IMR-90 (cell line): Measurements from ENCODE around the gene ISLR2. TPM values are rescaled to one million over a fixed set of nuclear protein-coding genes. Genes with fewer than 3 reads are reported as not detected.

Source experiments
- ATAC-seq: fragments of 200-7000 bp; cut with Tn5 transposase; 2 replicates; pipeline ENCODE4 v1.9.1; 2020; ENCODE audit warnings: low read depth, mild to moderate bottlenecking, moderate library complexity
- BruUV-seq: library from RNA; stranded (reverse); fragments of 400-500 nt; replicated peaks from 2 replicates; lab custom pipeline; 2021; lab: Mats Ljungman, UMichigan
- CTCF ChIA-PET: fragments of 300-600 bp; formaldehyde crosslinking; extraction: SDS; loops from one replicate; lab custom pipeline; 2021; ENCODE audit warnings: antibody characterized with exemption; lab: Yijun Ruan, JAX
- POLR2A ChIA-PET: fragments of 300-600 bp; sonication (Branson Sonifier 250); formaldehyde crosslinking; loops from one replicate; lab custom pipeline; 2022; ENCODE audit warnings: antibody characterized with exemption; ENCODE audit not compliant: unreplicated experiment; lab: Charles Lee
- DNase-seq: peaks from one replicate; pipeline ENCODE4 v3.0.0; 2013
- H2AFZ ChIP-seq: replicated peaks from 2 replicates; pipeline ENCODE3; 2013; ENCODE audit warnings: low read length, mild to moderate bottlenecking; ENCODE audit not compliant: poor library complexity
- H2AK5ac ChIP-seq: 2 replicates; pipeline ENCODE4 v1.6.1; 2013; ENCODE audit warnings: low read depth, low read length, inconsistent platforms
- H2AK9ac ChIP-seq: replicated peaks from 2 replicates; pipeline ENCODE3; 2013; ENCODE audit warnings: mild to moderate bottlenecking, low read depth, low read length, moderate library complexity; ENCODE audit not compliant: poor library complexity
- H2BK120ac ChIP-seq: 2 replicates; pipeline ENCODE4 v1.6.1; 2013; ENCODE audit warnings: low read depth, low read length, inconsistent platforms
- H2BK15ac ChIP-seq: 3 replicates; pipeline ENCODE4 v1.6.1; 2013; ENCODE audit warnings: low read depth, low read length, inconsistent platforms
- H2BK20ac ChIP-seq: 2 replicates; pipeline ENCODE4 v1.6.1; 2013; ENCODE audit warnings: low read depth, mild to moderate bottlenecking, inconsistent platforms, low read length, moderate library complexity
- H2BK5ac ChIP-seq: 2 replicates; pipeline ENCODE4 v1.6.1; 2013; ENCODE audit warnings: mild to moderate bottlenecking, low read depth, low read length, inconsistent platforms; ENCODE audit not compliant: poor library complexity, severe bottlenecking
- H3K14ac ChIP-seq: replicated peaks from 2 replicates; pipeline ENCODE4 v1.6.1; 2013; ENCODE audit warnings: low read depth, low read length, inconsistent platforms
- H3K18ac ChIP-seq: 2 replicates; pipeline ENCODE4 v1.6.1; 2013; ENCODE audit warnings: low read depth, low read length, control low read depth
- H3K23ac ChIP-seq: 2 replicates; pipeline ENCODE4 v1.6.1; 2013; ENCODE audit warnings: low read depth, low read length, inconsistent platforms
- H3K27ac ChIP-seq: 2 replicates; pipeline ENCODE4 v1.5.1; 2013; ENCODE audit warnings: mild to moderate bottlenecking, control low read depth, low read length; ENCODE audit not compliant: insufficient read depth
- H3K27me3 ChIP-seq: 2 replicates; pipeline ENCODE4 v1.6.1; 2013; ENCODE audit warnings: low read length; ENCODE audit not compliant: control insufficient read depth, insufficient read depth
- H3K36me3 ChIP-seq: 2 replicates; pipeline ENCODE4 v1.6.1; 2013; ENCODE audit warnings: low read length, mixed read lengths; ENCODE audit not compliant: control insufficient read depth, insufficient read depth
- H3K4ac ChIP-seq: 2 replicates; pipeline ENCODE4 v1.6.1; 2013; ENCODE audit warnings: low read depth, low read length, inconsistent platforms
- H3K4me1 ChIP-seq: 2 replicates; pipeline ENCODE4 v1.6.1; 2013; ENCODE audit warnings: low read length, mixed read lengths; ENCODE audit not compliant: control insufficient read depth, insufficient read depth
- H3K4me2 ChIP-seq: 2 replicates; pipeline ENCODE4 v1.6.1; 2013; ENCODE audit warnings: low read depth, mild to moderate bottlenecking, control low read depth, low read length, moderate library complexity
- H3K4me3 ChIP-seq: 2 replicates; pipeline ENCODE4 v1.5.1; 2013; ENCODE audit warnings: low read depth, mild to moderate bottlenecking, control low read depth, low read length, moderate library complexity; ENCODE audit not compliant: insufficient read depth
- H3K56ac ChIP-seq: 2 replicates; pipeline ENCODE4 v1.6.1; 2013; ENCODE audit warnings: low read length, inconsistent platforms; ENCODE audit not compliant: insufficient read depth; ENCODE audit errors: extremely low read depth
- H3K79me1 ChIP-seq, 2 experiments: 2 replicates each; pipeline ENCODE4 v1.6.1; 2013; ENCODE audit warnings: low read length in 2 of 2, inconsistent platforms in 1 of 2, low read depth in 1 of 2
- H3K9ac ChIP-seq: 2 replicates; pipeline ENCODE4 v1.6.1; 2013; ENCODE audit warnings: low read depth, low read length, control low read depth
- H3K9me1 ChIP-seq: 2 replicates; pipeline ENCODE4 v1.6.1; 2013; ENCODE audit warnings: low read length, inconsistent platforms; ENCODE audit not compliant: insufficient read depth
- H3K9me3 ChIP-seq: 2 replicates; pipeline ENCODE4 v1.6.1; 2013; ENCODE audit warnings: low read length; ENCODE audit not compliant: control insufficient read depth, insufficient read depth
- H4K20me1 ChIP-seq: 2 replicates; pipeline ENCODE4 v1.6.1; 2013; ENCODE audit warnings: low read length, inconsistent platforms; ENCODE audit not compliant: insufficient read depth
- H4K5ac ChIP-seq: 2 replicates; pipeline ENCODE4 v1.6.1; 2013; ENCODE audit warnings: mild to moderate bottlenecking, low read depth, low read length, control low read depth
- H4K8ac ChIP-seq, 2 experiments: 2 replicates each; pipeline ENCODE4 v1.6.1; 2013; ENCODE audit warnings: low read depth in 2 of 2, low read length in 2 of 2, control low read depth in 1 of 2, inconsistent platforms in 1 of 2
- H4K91ac ChIP-seq: 2 replicates; pipeline ENCODE4 v1.6.1; 2013; ENCODE audit warnings: low read depth, low read length, inconsistent platforms; ENCODE audit not compliant: insufficient read depth
- BHLHE40 ChIP-seq: fragments of 150-350 bp; IDR thresholded peaks from 2 replicates; pipeline ENCODE4 v1.6.1; 2016; ENCODE audit warnings: mild to moderate bottlenecking, low read depth, low read length
- CEBPB ChIP-seq: IDR thresholded peaks from 2 replicates; pipeline ENCODE4 v1.6.1; 2012; ENCODE audit warnings: low read depth, low read length, improper control_type of control experiment
- CHD1 ChIP-seq: IDR thresholded peaks from 2 replicates; pipeline ENCODE4 v1.6.1; 2012; ENCODE audit warnings: low read depth, low read length, improper control_type of control experiment
- CTCF ChIP-seq: conservative IDR thresholded peaks from 2 replicates; pipeline ENCODE4 v1.5.1; 2012; ENCODE audit warnings: mild to moderate bottlenecking, low read depth, low read length, improper control_type of control experiment
- ELK1 ChIP-seq: fragments of 150-350 bp; IDR thresholded peaks from 2 replicates; pipeline ENCODE4 v1.6.1; 2016; ENCODE audit warnings: low read depth, mild to moderate bottlenecking, low read length, moderate library complexity, borderline replicate concordance
- FOS ChIP-seq: fragments of 150-350 bp; IDR thresholded peaks from 2 replicates; pipeline ENCODE4 v1.6.1; 2016; ENCODE audit warnings: low read depth, low read length
- MAFK ChIP-seq: IDR thresholded peaks from 2 replicates; pipeline ENCODE4 v1.6.1; 2012; ENCODE audit warnings: low read depth, low read length, improper control_type of control experiment
- MAZ ChIP-seq: IDR thresholded peaks from 2 replicates; pipeline ENCODE4 v1.6.1; 2012; ENCODE audit warnings: low read depth, mild to moderate bottlenecking, low read length, improper control_type of control experiment, moderate library complexity, borderline replicate concordance
- MXI1 ChIP-seq: IDR thresholded peaks from 2 replicates; pipeline ENCODE4 v1.6.1; 2012; ENCODE audit warnings: low read depth, mild to moderate bottlenecking, low read length, moderate library complexity, borderline replicate concordance
- NFE2L2 ChIP-seq: fragments of 150-350 bp; IDR thresholded peaks from 2 replicates; pipeline ENCODE4 v1.6.1; 2016; ENCODE audit warnings: low read depth, mild to moderate bottlenecking, low read length
- POLR2A ChIP-seq: IDR thresholded peaks from 2 replicates; pipeline ENCODE4 v1.6.1; 2012; ENCODE audit warnings: mild to moderate bottlenecking, low read depth, low read length
- RAD21 ChIP-seq: IDR thresholded peaks from 2 replicates; pipeline ENCODE4 v1.6.1; 2012; ENCODE audit warnings: low read length, improper control_type of control experiment
- RCOR1 ChIP-seq: IDR thresholded peaks from 2 replicates; pipeline ENCODE4 v1.6.1; 2012; ENCODE audit warnings: mild to moderate bottlenecking, low read length, improper control_type of control experiment; ENCODE audit not compliant: insufficient replicate concordance
- RFX5 ChIP-seq: IDR thresholded peaks from 2 replicates; pipeline ENCODE4 v1.8.0; 2012; ENCODE audit warnings: low read depth, mild to moderate bottlenecking, low read length, moderate library complexity
- SMC3 ChIP-seq: fragments of 150-350 bp; IDR thresholded peaks from 2 replicates; pipeline ENCODE4 v1.6.1; 2016; ENCODE audit warnings: low read depth, mild to moderate bottlenecking, antibody characterized with exemption, low read length, moderate library complexity
- USF2 ChIP-seq: fragments of 150-350 bp; IDR thresholded peaks from 2 replicates; pipeline ENCODE4 v1.6.1; 2017; ENCODE audit warnings: mild to moderate bottlenecking, antibody characterized with exemption, low read length, low read depth
- WGBS, 2 experiments: methylation state at CpG; one replicate each; pipeline versions ENCODE4 v1.1.5 to v1.1.7; 2013; ENCODE audit warnings: missing lambda C conversion rate in 2 of 2; ENCODE audit not compliant: insufficient read length in 1 of 2; ENCODE audit errors: extremely low coverage in 2 of 2; 5-methylcytosine and 5-hydroxymethylcytosine counted together
- dilution Hi-C: fragments of 300-500 bp; cut with HindIII; formaldehyde crosslinking; loops from one replicate; pipeline ENCODE4 v1.14.3; 2018; ENCODE audit warnings: low sequenced_read_pairs; ENCODE audit not compliant: unreplicated experiment
- in situ Hi-C: fragments of 300-500 bp; cut with MboI; formaldehyde crosslinking; loops from 3 replicates; pipeline ENCODE4 v1.14.3; 2019; ENCODE audit warnings: low sequenced_read_pairs, inconsistent platforms, mixed read lengths
- intact Hi-C: fragments of 100-400 bp; cut with micrococcal nuclease; formaldehyde crosslinking; loops from 2 replicates; pipeline ENCODE4 v1.10.0; 2022
- polyA plus RNA-seq, 3 experiments: library from polyadenylated mRNA; depleted of rRNA; stranded (reverse); fragments of >200 nt; gene quantifications; 2 replicates each; pipeline ENCODE4 v1.2.3, GENCODE V29; 2012; ENCODE audit warnings: low replicate concordance in 1 of 3
- total RNA-seq: library from RNA; depleted of rRNA; stranded (reverse); fragments of >200 nt; gene quantifications from 2 replicates; pipeline ENCODE4 v1.2.3, GENCODE V29; 2012

ISLR2 gene
- total and polyA plus RNA-seq, 2 of the 4 experiments (the other 2 are of a cell fraction), result not detected

GRCh38 chr15:74123131-74123429 lies 7.3 kb upstream of the ISLR2 start:
- no peak overlapping the region for H3K18ac ChIP-seq
- no CpG with 5 or more reads among the region's 4 CpGs for WGBS, 2 experiments
- no peak overlapping the region for H3K14ac ChIP-seq
- H3K4me1 ChIP-seq, result no peaks in the 10 kb centered on the region; the same call in 1 of the 2 replicates
- H4K91ac ChIP-seq, result no peak overlapping the region
- no peak overlapping the region for H2BK20ac ChIP-seq
- no peak overlapping the region for H2BK15ac ChIP-seq
- POLR2A ChIA-PET, result no interaction called here
- H2AK5ac ChIP-seq, result no peak overlapping the region
- H4K5ac ChIP-seq, result no peak overlapping the region
- H3K4ac ChIP-seq, result no peak overlapping the region
- no peak for DNase-seq
- H3K36me3 ChIP-seq, result no peaks in the 10 kb centered on the region
- H2AFZ ChIP-seq, result no peak overlapping the region
- no peak overlapping the region for H3K4me3 ChIP-seq
- H3K27me3 ChIP-seq, result peaks cover 75% of the 10 kb centered on the region
- no peaks in the 10 kb centered on the region for H3K9me1 ChIP-seq
- no peaks in the 10 kb centered on the region for H3K9me3 ChIP-seq
- no peak overlapping the region for H2BK120ac ChIP-seq
- no peak overlapping the region for H4K8ac ChIP-seq
- H3K27ac ChIP-seq, result no peak overlapping the region
- no peak overlapping the region for H2BK5ac ChIP-seq
- no peaks in the 10 kb centered on the region for H4K20me1 ChIP-seq
- H3K79me1 ChIP-seq, result no peaks in the 10 kb centered on the region
- no peak for ATAC-seq
- H2AK9ac ChIP-seq, result no peak overlapping the region
- no peak overlapping the region for H3K9ac ChIP-seq
- in situ Hi-C loops (loop anchor here (25.0 kb wide), 1 partner anchor 1486 kb away; no protein-coding TSS in a partner anchor), intact Hi-C loops (no loop called here), dilution Hi-C loops (no loop called here)
- no peak overlapping the region for H3K4me2 ChIP-seq
- no peak overlapping the region for H3K56ac ChIP-seq
- CTCF ChIA-PET, result interaction anchor here (1.2 to 1.3 kb wide), 2 partner anchors 150 to 185 kb away, joined by 4 to 6 read pairs; no protein-coding TSS in a partner anchor
- TF ChIP-seq NFE2L2, result no peak
- TF ChIP-seq MXI1, result no peak
- TF ChIP-seq BHLHE40, result no peak
- no peak for TF ChIP-seq SMC3
- no peak for TF ChIP-seq MAZ
- no peak for TF ChIP-seq POLR2A
- no peak for TF ChIP-seq RAD21
- no peak for TF ChIP-seq FOS
- TF ChIP-seq RFX5, result no peak
- TF ChIP-seq RCOR1, result no peak
- TF ChIP-seq CHD1, result no peak
- no peak for TF ChIP-seq USF2
- no peak for TF ChIP-seq MAFK
- no peak for TF ChIP-seq CEBPB
- no peak for TF ChIP-seq ELK1
- no peak for TF ChIP-seq CTCF
- H3K23ac ChIP-seq, result no peak overlapping the region
- no TSS peak for BruUV-seq
